Measurements from ENCODE around the gene DDX39A.

DDX39A gene

DNA sequence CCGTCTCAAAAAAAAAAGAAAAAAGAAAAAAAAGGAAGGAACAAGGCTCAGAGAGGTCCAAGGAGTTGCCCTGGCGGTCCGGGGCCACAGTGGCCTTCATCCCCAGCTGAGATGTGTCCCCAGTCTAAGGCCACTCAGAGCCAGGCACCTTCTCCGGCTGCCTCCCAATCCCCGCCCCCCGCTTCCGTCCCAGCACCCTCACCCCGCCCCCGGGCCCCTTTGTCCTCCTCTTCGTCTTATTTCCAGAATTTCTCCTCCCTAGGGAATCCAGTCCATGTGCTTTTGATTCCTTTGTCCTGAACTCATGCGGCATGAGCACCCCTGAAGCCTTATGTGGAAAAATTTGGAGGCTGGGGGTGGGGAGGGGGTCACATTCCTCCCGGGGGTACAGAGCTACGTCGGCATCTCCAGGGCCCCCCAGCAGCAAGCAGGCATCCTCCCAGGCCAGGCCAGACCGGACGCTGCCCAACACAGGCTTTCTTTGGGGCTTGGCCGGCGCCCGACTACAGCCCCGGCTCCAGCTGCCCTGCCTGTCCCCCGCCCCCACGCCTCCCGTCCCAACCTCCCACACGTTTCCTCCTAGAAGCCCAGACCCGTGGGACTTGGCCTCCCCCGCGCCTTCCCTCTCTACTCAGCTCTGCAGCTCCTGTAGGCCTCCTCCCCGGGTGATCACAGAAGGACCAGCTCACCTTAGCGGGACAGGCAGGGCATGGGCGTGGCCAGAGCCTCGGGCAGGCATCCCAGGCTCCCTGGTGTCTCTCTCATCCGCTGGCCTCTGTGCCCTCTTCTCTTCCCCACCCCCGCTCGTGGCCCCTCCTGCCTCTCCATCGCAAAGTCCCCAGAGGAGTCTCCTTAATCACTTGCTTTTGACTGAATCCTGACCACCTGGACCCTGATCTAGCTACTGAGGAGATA, 55.7 kb downstream of the DDX39A start:
- peaks cover 37 to 60% of the 10 kb centered on the region in 2 donors for H3K4me1 Mint-ChIP-seq
- peak overlapping the region; percentile 82 to 92 for H3K4me3 Mint-ChIP-seq
- H3K9me3 Mint-ChIP-seq, result peaks cover 0 to 1% of the 10 kb centered on the region in 2 donors
- DNase-seq (peak; percentile 47), ATAC-seq (replicated peaks) (peak; percentile 63 to 70)
- H3K27ac Mint-ChIP-seq, result peak overlapping the region; percentile 96
- H3K27me3 Mint-ChIP-seq, result no peaks in the 10 kb centered on the region
- peaks cover 0 to 4% of the 10 kb centered on the region in 2 donors for H3K36me3 Mint-ChIP-seq

DNA sequence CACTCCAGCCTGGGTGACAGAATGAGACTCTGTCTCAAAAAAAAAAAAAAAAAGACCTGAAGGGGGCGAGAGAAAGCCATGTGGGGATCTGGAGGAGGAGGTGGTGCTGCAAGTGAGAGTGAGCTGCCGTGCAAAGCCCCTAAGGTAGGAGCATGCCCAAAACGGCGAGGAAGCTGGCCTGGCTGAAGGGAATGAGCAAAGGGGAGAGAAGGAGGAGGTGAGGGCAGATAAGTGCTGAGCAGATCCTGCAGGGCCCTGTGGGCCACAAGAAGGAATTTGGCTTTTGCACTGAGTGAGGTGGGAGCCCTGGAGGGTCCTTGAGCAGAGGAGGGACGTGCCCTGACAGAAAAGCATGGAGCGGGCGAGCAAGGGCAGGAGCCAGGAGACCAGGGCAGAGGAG, 57.3 kb downstream of the DDX39A start:
- no peaks in the 10 kb centered on the region for H3K27me3 Mint-ChIP-seq
- peaks cover 28 to 45% of the 10 kb centered on the region in 2 donors for H3K4me1 Mint-ChIP-seq
- H3K4me3 Mint-ChIP-seq, result peak overlapping the region; percentile 64 to 82
- ATAC-seq (replicated peaks), result peak; percentile 62 to 68
- no peaks in the 10 kb centered on the region for H3K36me3 Mint-ChIP-seq
- peaks cover 0 to 1% of the 10 kb centered on the region in 2 donors for H3K9me3 Mint-ChIP-seq
- DNase-seq, result no peak
- H3K27ac Mint-ChIP-seq, result peak overlapping the region; percentile 82
